ENCODE results near the gene SF1.

Gene SF1

GRCh38 chr11:64753019-64753379 is 25.3 kb downstream of the SF1 start:
- no peak for TF ChIP-seq ZFX (IDR thresholded peaks at IDR 0.05; ENCODE audit: borderline replicate concordance)
- TF ChIP-seq, protein P1, sequence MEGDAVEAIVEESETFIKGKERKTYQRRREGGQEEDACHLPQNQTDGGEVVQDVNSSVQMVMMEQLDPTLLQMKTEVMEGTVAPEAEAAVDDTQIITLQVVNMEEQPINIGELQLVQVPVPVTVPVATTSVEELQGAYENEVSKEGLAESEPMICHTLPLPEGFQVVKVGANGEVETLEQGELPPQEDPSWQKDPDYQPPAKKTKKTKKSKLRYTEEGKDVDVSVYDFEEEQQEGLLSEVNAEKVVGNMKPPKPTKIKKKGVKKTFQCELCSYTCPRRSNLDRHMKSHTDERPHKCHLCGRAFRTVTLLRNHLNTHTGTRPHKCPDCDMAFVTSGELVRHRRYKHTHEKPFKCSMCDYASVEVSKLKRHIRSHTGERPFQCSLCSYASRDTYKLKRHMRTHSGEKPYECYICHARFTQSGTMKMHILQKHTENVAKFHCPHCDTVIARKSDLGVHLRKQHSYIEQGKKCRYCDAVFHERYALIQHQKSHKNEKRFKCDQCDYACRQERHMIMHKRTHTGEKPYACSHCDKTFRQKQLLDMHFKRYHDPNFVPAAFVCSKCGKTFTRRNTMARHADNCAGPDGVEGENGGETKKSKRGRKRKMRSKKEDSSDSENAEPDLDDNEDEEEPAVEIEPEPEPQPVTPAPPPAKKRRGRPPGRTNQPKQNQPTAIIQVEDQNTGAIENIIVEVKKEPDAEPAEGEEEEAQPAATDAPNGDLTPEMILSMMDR (IDR thresholded peaks at IDR 0.05), result no peak
- no peak overlapping the region for H3K27ac ChIP-seq

- TF ChIP-seq, protein P1 (IDR thresholded peaks at IDR 0.05), result no peak
Observed at GRCh38 chr11:64752175-64752970, 26.0 kb downstream of the SF1 start.

DNA sequence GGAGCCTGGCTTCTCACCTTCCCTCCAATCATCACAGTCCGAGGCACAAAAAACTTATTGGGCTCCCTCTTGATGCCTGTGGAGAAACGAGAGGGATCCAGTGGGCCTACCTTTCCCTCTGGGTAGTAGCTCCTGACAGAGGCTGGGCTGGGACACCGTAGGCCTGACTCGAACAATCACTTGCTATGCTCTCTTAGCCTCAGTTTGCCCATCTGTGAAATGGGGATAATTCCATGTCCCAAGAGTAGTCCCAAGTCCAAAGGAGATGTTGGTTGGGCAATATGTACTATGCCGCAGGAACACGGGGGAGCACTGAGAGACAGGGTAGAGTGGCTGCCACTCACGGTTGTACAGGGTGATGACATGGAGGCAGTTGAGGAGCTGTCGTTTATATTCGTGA is 26.8 kb downstream of the SF1 start:
- TF ChIP-seq, protein P1 (IDR thresholded peaks at IDR 0.05), result no peak
- no peak overlapping the region for H3K27ac ChIP-seq

More at GRCh38 chr11:64752175-64752970, 26.0 kb downstream of the SF1 start:
- H3K27ac ChIP-seq, result no peak overlapping the region

DNA sequence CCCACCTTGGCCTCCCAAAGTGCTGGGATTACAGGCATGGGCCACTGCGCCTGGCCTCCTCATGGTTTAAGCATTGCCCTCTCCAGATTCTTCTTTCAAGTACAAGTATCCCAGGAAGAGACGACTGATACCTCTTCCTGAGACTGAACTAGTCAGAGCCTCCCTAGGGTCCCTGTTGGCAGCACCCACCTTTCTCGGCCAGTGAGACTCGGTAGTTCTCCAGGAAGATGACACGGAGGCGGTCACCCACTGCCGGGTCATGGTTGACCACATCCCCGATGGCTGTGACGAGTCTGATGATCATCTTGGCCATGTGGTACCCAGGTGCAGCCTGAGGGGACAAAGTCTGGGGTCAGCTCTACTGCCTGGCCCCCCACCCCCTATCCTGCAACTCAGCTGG is 27.2 kb downstream of the SF1 start:
- H3K27ac ChIP-seq, result no peak overlapping the region
- no peak for TF ChIP-seq ZFX (IDR thresholded peaks at IDR 0.05; ENCODE audit: borderline replicate concordance)
- TF ChIP-seq, protein P1 (IDR thresholded peaks at IDR 0.05), result no peak

GRCh38 chr11:64750361-64751054 is 27.8 kb downstream of the SF1 start:
- TF ChIP-seq ZFX (IDR thresholded peaks at IDR 0.05; ENCODE audit: borderline replicate concordance), result no peak
- TF ChIP-seq, protein P1 (IDR thresholded peaks at IDR 0.05), result no peak
- no peak overlapping the region for H3K27ac ChIP-seq

GRCh38 chr11:64747961-64748665 is 30.2 kb downstream of the SF1 start:
- TF ChIP-seq, protein P1 (IDR thresholded peaks at IDR 0.05), result no peak
- TF ChIP-seq ZFX (IDR thresholded peaks at IDR 0.05; ENCODE audit: borderline replicate concordance), result no peak
- H3K27ac ChIP-seq, result no peak overlapping the region

DNA sequence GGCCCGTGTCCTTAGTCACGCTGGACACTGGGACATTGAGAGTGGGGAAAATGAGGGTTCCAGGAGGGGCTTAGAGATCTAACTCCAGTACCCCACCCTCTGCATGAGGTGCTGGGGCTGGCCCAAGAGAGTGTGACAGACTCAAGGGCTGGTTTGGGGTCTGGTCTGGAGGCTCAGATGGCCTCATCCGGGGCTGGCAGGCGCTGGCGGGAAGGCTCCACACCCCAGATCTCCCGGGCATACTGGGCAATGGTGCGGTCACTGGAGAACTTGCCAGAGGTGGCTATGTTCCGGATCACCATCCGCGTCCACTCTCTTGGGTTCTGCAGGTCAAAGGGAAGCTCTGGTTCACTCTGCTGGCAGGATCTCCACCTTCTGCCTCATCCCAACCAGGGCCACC is 31.9 kb downstream of the SF1 start:
- no peak overlapping the region for H3K27ac ChIP-seq
- no peak for TF ChIP-seq ZFX (IDR thresholded peaks at IDR 0.05; ENCODE audit: borderline replicate concordance)
- TF ChIP-seq, protein P1 (IDR thresholded peaks at IDR 0.05), result no peak

All from 22Rv1 (cell line).